Measurements from ENCODE around the gene GSC.
"Not testable (repeated sequence)": the region's sequence is repeated elsewhere in the genome, so short reads cannot be mapped to it uniquely, and the experiment has no call there.

GSC gene

GRCh38 chr14:94738097-94738496, 31.8 kb downstream of the GSC start:
- no peak for DNase-seq

DNA sequence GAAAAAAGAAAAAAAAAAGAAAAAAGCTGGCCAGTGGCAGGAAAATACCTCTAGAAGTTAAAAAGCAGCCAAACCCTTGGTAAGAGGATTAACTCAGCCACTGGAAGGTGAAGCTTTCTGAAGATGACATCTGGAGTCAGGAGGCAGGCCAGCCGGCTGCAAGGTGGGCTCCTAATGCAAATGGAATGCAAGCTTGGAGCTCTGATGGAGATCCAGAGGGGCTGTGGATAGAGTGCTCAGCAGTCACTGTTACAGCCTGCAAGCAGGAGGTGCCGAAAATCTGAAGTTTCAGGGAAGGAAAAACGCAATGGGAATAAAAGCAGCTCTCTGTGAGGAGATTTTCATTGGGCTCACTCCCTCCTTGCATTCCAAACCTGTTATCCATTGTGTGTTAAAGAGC, 41.0 kb downstream of the GSC start:
- no peak for DNase-seq

DNA sequence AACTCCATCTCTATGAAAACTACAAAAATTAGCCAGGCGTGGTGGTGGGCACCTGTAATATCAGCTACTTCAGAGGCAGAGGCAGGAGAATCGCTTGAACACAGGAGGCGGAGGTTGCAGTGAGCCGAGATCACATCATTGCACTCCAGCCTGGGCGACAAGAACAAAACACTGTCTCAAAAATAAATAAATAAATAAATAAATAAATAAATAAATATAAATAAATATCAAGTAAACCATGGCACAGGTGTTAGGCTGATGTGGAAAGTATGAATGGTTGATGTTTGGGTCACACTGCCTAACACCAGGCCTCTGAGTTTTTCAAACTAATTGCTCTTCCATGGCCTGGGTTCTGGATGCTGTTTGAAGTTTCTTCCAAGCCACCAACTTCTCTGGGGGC, 41.5 kb downstream of the GSC start:
- DNase-seq: not testable (repeated sequence)

GRCh38 chr14:94726649-94727048, 43.3 kb downstream of the GSC start:
- not testable (repeated sequence) for DNase-seq

- no peak for DNase-seq
Measured at GRCh38 chr14:94724993-94725392, 44.9 kb downstream of the GSC start.

DNA sequence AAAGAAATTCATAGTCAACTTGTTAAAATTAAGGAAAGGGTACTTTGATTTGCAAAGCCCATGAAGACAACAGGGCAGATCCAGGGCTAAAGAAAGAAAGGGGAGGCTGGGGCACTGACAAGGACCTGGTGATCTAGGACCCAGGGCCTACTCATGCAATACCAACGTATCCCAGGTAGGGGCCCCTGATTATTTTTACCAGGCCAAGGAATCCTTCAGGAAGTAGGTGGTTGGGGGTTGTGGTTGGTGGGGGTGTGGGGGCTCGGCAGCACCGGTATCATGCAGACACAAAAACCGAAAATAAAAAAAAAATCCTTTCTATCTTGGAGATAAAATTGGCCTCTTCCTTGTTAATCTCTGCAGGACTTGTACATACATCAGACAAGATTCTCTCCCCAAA, 47.5 kb downstream of the GSC start:
- DNase-seq: no peak

All from activated CD4-positive, alpha-beta T cell treated with anti-CD3 and anti-CD28 coated beads, Interleukin-2, amount 50 U/mL, for 4 hours (primary cell).